Measurements from ENCODE around the gene ITPKB.

The ITPKB gene

DNA sequence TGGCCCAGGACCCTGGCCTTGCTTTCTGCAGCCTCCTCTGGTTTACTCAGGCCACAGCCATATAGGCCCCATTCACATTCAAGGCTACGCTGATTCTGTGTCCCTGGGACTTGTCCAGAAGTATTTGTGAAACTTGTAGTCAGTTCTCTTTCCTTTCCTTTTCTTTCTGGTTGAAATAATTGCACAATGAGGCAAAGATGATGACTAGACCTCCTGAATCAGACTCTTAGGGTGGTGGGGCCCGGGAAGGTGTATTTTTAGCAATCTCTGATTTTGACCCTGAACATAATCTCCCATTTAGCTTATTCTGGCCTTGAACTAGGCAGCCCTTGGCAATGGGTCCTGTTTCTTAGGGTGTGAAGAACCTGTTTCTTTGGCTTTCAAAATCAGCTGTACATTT lies 150.6 kb downstream of the ITPKB start:
- TF ChIP-seq, protein P1, sequence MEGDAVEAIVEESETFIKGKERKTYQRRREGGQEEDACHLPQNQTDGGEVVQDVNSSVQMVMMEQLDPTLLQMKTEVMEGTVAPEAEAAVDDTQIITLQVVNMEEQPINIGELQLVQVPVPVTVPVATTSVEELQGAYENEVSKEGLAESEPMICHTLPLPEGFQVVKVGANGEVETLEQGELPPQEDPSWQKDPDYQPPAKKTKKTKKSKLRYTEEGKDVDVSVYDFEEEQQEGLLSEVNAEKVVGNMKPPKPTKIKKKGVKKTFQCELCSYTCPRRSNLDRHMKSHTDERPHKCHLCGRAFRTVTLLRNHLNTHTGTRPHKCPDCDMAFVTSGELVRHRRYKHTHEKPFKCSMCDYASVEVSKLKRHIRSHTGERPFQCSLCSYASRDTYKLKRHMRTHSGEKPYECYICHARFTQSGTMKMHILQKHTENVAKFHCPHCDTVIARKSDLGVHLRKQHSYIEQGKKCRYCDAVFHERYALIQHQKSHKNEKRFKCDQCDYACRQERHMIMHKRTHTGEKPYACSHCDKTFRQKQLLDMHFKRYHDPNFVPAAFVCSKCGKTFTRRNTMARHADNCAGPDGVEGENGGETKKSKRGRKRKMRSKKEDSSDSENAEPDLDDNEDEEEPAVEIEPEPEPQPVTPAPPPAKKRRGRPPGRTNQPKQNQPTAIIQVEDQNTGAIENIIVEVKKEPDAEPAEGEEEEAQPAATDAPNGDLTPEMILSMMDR (IDR thresholded peaks at IDR 0.05; ENCODE audit: low read depth, low read length), result no peak
- Histone ChIP-seq H3K27me3 (ENCODE audit: insufficient read depth, low read depth, severe bottlenecking) (no peaks in the 10 kb centered on the region), H3K36me3 (no peaks in the 10 kb centered on the region), H3K9me3 (ENCODE audit: severe bottlenecking) (no peaks in the 10 kb centered on the region), H3K27ac (no peak overlapping the region), H3K4me3 (ENCODE audit: low read depth, low read length) (no peak overlapping the region)
- no peak for DNase-seq

DNA sequence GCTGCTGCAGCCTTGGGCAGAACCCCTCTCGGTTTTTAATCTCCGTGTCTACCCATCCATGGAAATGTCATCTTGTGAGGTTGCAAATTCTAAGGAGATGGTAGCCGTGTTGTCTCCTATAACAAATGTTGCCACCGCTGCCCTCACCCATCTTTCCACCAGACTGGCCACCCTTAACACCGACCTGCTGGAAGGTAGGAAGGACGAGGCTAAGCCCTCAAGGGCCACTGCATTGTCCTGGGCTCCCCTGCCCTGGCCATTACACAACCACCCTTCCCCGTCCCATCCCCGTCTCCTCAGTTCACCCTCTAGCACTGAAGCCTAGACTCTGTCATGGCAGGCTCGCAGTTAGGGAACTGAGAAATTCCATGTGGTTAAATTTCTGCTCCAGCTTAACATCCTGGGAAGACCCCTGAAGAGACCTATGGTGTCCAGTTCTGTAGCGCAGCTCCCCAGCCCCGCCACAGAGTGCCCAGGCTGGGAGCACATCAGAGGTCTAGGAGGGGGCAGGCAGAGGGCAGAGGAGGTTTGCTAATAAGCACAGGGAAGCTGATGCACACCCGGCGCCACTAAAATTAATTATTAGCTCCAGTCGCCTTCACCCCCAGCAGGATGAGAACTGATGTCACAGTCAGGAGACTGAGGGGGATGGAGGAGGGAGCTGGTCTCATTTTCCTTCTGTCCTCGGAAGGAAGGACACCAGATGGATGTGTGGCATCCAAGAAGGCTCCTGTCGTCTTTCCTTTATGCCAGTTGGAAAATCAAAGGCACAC lies 152.2 kb downstream of the ITPKB start:
- no peak for DNase-seq
- Histone ChIP-seq H3K4me3 (ENCODE audit: low read depth, low read length) (no peak overlapping the region), H3K9me3 (ENCODE audit: severe bottlenecking) (no peaks in the 10 kb centered on the region), H3K27me3 (ENCODE audit: insufficient read depth, low read depth, severe bottlenecking) (no peaks in the 10 kb centered on the region), H3K27ac (no peak overlapping the region), H3K36me3 (no peaks in the 10 kb centered on the region)
- TF ChIP-seq, protein P1 (IDR thresholded peaks at IDR 0.05; ENCODE audit: low read depth, low read length), result no peak

DNA sequence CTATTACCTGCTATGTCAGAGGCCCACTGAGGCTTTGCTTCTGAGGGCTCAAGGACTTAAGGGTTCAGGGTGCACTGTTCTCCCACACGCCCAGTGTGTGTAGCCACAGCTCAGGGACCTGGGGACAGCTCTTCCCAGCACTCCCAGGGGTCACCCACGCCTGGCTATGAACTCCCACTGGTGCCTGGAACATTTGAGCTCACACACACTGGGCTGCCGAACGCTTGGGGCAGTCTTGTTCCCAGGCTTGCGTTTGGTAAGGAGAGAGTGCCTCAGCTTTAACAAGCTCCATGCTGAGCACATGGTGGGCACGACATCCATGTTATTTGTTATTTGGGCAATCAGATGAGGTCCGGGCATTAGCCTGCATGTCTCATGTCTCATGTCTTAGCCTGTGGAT lies 153.0 kb downstream of the ITPKB start:
- no peak overlapping the region for H3K27ac ChIP-seq
- no peak overlapping the region for H3K4me3 ChIP-seq (ENCODE audit: low read depth, low read length)
- DNase-seq, result no peak
- no peaks in the 10 kb centered on the region for H3K9me3 ChIP-seq (ENCODE audit: severe bottlenecking)
- H3K36me3 ChIP-seq, result no peaks in the 10 kb centered on the region
- no peaks in the 10 kb centered on the region for H3K27me3 ChIP-seq (ENCODE audit: insufficient read depth, low read depth, severe bottlenecking)
- TF ChIP-seq, protein P1 (IDR thresholded peaks at IDR 0.05; ENCODE audit: low read depth, low read length), result no peak

DNA sequence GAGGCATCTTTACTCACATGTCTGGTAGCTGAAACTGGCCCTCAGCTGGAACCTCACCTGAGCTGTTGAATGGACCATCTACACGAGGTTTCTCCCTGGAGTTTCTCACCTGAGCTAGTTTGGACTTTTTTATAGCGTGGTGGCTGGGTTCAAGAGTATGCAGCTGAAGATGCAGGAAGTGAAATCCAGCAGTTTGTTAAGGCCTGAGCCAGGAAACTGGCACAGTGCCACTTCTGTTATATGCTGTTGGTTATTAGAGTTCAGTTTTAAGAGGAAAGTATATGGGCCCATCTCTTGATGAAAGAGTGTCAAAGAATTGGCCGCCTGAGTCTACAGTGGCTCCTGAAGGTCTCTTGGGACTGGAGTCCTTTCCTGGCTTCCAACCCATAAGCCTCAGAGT lies 154.9 kb downstream of the ITPKB start:
- H3K27ac ChIP-seq, result no peak overlapping the region
- H3K27me3 ChIP-seq (ENCODE audit: insufficient read depth, low read depth, severe bottlenecking), result no peaks in the 10 kb centered on the region
- no peak for DNase-seq
- H3K4me3 ChIP-seq (ENCODE audit: low read depth, low read length), result no peak overlapping the region
- no peaks in the 10 kb centered on the region for H3K36me3 ChIP-seq
- TF ChIP-seq, protein P1 (IDR thresholded peaks at IDR 0.05; ENCODE audit: low read depth, low read length), result no peak
- H3K9me3 ChIP-seq (ENCODE audit: severe bottlenecking), result no peaks in the 10 kb centered on the region

DNA sequence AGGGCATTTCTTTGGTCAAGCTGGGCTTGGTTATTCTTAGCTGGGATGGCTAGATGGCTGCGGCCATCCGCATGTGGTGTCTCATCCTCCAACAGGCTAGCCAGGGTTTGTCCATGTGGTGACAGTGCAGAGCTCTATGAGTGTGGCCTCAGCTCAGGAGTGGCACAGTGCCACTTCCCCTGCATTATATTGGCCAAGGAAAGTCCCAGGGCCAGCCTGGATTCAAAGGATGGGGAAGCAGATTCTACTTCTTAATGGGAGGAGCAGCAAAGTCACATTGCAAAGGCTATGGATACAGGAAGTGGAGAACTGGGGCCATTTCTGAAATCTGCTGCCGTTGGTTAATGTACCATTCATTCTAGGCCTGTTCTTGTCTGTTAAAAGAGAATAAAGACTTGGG lies 156.1 kb downstream of the ITPKB start:
- Histone ChIP-seq H3K4me3 (ENCODE audit: low read depth, low read length) (no peak overlapping the region), H3K27me3 (ENCODE audit: insufficient read depth, low read depth, severe bottlenecking) (no peaks in the 10 kb centered on the region), H3K36me3 (no peaks in the 10 kb centered on the region), H3K27ac (no peak overlapping the region), H3K9me3 (ENCODE audit: severe bottlenecking) (no peaks in the 10 kb centered on the region)
- no peak for DNase-seq
- TF ChIP-seq, protein P1 (IDR thresholded peaks at IDR 0.05; ENCODE audit: low read depth, low read length), result no peak

Measured in WERI-Rb-1 (cell line).